H9 (cell line): ENCODE data around the gene CA5A. TPM values are rescaled to one million over a fixed set of nuclear protein-coding genes. Genes with fewer than 3 reads are reported as not detected.
A peak's percentile ranks its signal among the peaks of the same experiment; 100 is the strongest.

Experiments
- DNase-seq: peaks from one replicate; pipeline ENCODE4 v3.0.0-alpha.2; 2017
- H2AFZ ChIP-seq: one replicate; pipeline ENCODE4 v1.6.1; 2013; ENCODE audit warnings: mild to moderate bottlenecking, low read length, control low read depth, moderate library complexity
- H2AK5ac ChIP-seq: 2 replicates; pipeline ENCODE4 v1.6.1; 2013; ENCODE audit warnings: low read length, control low read depth, mixed read lengths; ENCODE audit not compliant: insufficient read length
- H2BK120ac ChIP-seq: one replicate; pipeline ENCODE4 v1.6.1; 2013; ENCODE audit warnings: low read depth, mild to moderate bottlenecking, low read length, control low read depth, inconsistent platforms; ENCODE audit not compliant: poor library complexity, severe bottlenecking
- H2BK12ac ChIP-seq: 2 replicates; pipeline ENCODE4 v1.6.1; 2013; ENCODE audit warnings: low read length, control low read depth, mixed read lengths, low read depth; ENCODE audit not compliant: insufficient read length
- H2BK15ac ChIP-seq: 2 replicates; pipeline ENCODE4 v1.6.1; 2013; ENCODE audit warnings: low read depth, low read length, control low read depth
- H2BK20ac ChIP-seq: one replicate; pipeline ENCODE4 v1.6.1; 2013; ENCODE audit warnings: low read depth, mild to moderate bottlenecking, low read length, control low read depth, inconsistent platforms; ENCODE audit not compliant: poor library complexity, severe bottlenecking
- H2BK5ac ChIP-seq: 2 replicates; pipeline ENCODE4 v1.6.1; 2013; ENCODE audit warnings: low read length, control low read depth, mixed read lengths; ENCODE audit not compliant: insufficient read length
- H3K14ac ChIP-seq: 2 replicates; pipeline ENCODE4 v1.6.1; 2013; ENCODE audit warnings: low read length, control low read depth; ENCODE audit not compliant: insufficient read depth
- H3K18ac ChIP-seq: 2 replicates; pipeline ENCODE4 v1.6.1; 2013; ENCODE audit warnings: low read depth, mild to moderate bottlenecking, mixed read lengths, low read length, control low read depth; ENCODE audit not compliant: insufficient read length
- H3K23ac ChIP-seq: 2 replicates; pipeline ENCODE4 v1.6.1; 2013; ENCODE audit warnings: low read length, control low read depth, mixed read lengths, low read depth; ENCODE audit not compliant: insufficient read length
- H3K23me2 ChIP-seq: 2 replicates; pipeline ENCODE4 v1.6.1; 2013; ENCODE audit warnings: low read depth, mild to moderate bottlenecking, mixed read lengths, low read length, control low read depth; ENCODE audit not compliant: insufficient read length, poor library complexity, severe bottlenecking
- H3K27ac ChIP-seq: 2 replicates; pipeline ENCODE4 v1.5.1; 2013; ENCODE audit warnings: low read length, control low read depth, mixed read lengths, low read depth; ENCODE audit not compliant: insufficient read length
- H3K27me3 ChIP-seq: 2 replicates; pipeline ENCODE4 v1.6.1; 2013; ENCODE audit warnings: low read length, control low read depth, inconsistent platforms; ENCODE audit not compliant: insufficient read depth
- H3K4ac ChIP-seq: 2 replicates; pipeline ENCODE4 v1.6.1; 2013; ENCODE audit warnings: low read depth, mild to moderate bottlenecking, control low read depth, inconsistent platforms, low read length, moderate library complexity
- H3K4me1 ChIP-seq: 2 replicates; pipeline ENCODE4 v1.6.1; 2013; ENCODE audit warnings: low read length, control low read depth, inconsistent platforms; ENCODE audit not compliant: insufficient read depth
- H3K4me2 ChIP-seq: 2 replicates; pipeline ENCODE4 v1.6.1; 2013; ENCODE audit warnings: low read length, control low read depth, mixed read lengths; ENCODE audit not compliant: insufficient read length, insufficient read depth
- H3K56ac ChIP-seq: 2 replicates; pipeline ENCODE4 v1.6.1; 2013; ENCODE audit warnings: low read depth, mild to moderate bottlenecking, mixed read lengths, low read length, control low read depth; ENCODE audit not compliant: insufficient read length
- H3K79me1 ChIP-seq: 2 replicates; pipeline ENCODE4 v1.6.1; 2013; ENCODE audit warnings: low read depth, mild to moderate bottlenecking, moderate library complexity, low read length, control low read depth, inconsistent platforms; ENCODE audit not compliant: insufficient read depth, poor library complexity, severe bottlenecking
- H3K79me2 ChIP-seq: 2 replicates; pipeline ENCODE4 v1.6.1; 2013; ENCODE audit warnings: low read length, control low read depth, inconsistent platforms; ENCODE audit not compliant: insufficient read depth
- H3K9ac ChIP-seq: 2 replicates; pipeline ENCODE4 v1.6.1; 2013; ENCODE audit warnings: low read length, control low read depth, mixed read lengths; ENCODE audit not compliant: insufficient read length; ENCODE audit errors: extremely low read depth
- H3K9me3 ChIP-seq: one replicate; pipeline ENCODE4 v1.6.1; 2013; ENCODE audit warnings: low read depth, low read length, inconsistent platforms; ENCODE audit not compliant: control insufficient read depth
- H3T11ph ChIP-seq: one replicate; pipeline ENCODE4 v1.6.1; 2013; ENCODE audit warnings: mild to moderate bottlenecking, low read length, control low read depth, inconsistent platforms
- H4K20me1 ChIP-seq: one replicate; pipeline ENCODE4 v1.6.1; 2013; ENCODE audit not compliant: control insufficient read depth, insufficient read length, insufficient read depth
- H4K5ac ChIP-seq: 2 replicates; pipeline ENCODE4 v1.6.1; 2013; ENCODE audit warnings: low read depth, mild to moderate bottlenecking, mixed read lengths, low read length, control low read depth; ENCODE audit not compliant: insufficient read length
- H4K8ac ChIP-seq: replicated peaks from 2 replicates; pipeline ENCODE4 v1.6.1; 2013; ENCODE audit warnings: low read length, control low read depth, mixed read lengths, low read depth; ENCODE audit not compliant: insufficient read length
- H4K91ac ChIP-seq: 2 replicates; pipeline ENCODE4 v1.6.1; 2013; ENCODE audit warnings: low read depth, mild to moderate bottlenecking, moderate library complexity, mixed read lengths, low read length, control low read depth; ENCODE audit not compliant: insufficient read length
- H3K27ac Mint-ChIP-seq, 3 experiments: 2 replicates in 2 of 3; 3 replicates in 1 of 3; pipeline ENCODE4 v1.8.0; 2020 to 2021; ENCODE audit warnings: mixed read lengths in 3 of 3, mild to moderate bottlenecking in 1 of 3, moderate library complexity in 1 of 3
- H3K27me3 Mint-ChIP-seq: 2 replicates; pipeline ENCODE4 v1.8.0; 2021; ENCODE audit warnings: low read depth, mild to moderate bottlenecking, moderate library complexity, mixed read lengths
- H3K36me3 Mint-ChIP-seq, 3 experiments: 2 replicates in 2 of 3; 3 replicates in 1 of 3; pipeline ENCODE4 v1.8.0; 2020 to 2021; ENCODE audit warnings: low read depth in 3 of 3, mixed read lengths in 3 of 3; ENCODE audit not compliant: insufficient read depth in 1 of 3
- H3K4me1 Mint-ChIP-seq, 2 experiments: 2 replicates each; pipeline ENCODE4 v1.8.0; 2020; ENCODE audit warnings: mixed read lengths in 2 of 2
- H3K4me3 Mint-ChIP-seq, 2 experiments: 2 replicates in 1 of 2; 3 replicates in 1 of 2; pipeline ENCODE4 v1.8.0; 2020 to 2021; ENCODE audit warnings: mild to moderate bottlenecking in 2 of 2, mixed read lengths in 2 of 2, moderate library complexity in 1 of 2
- H3K9me3 Mint-ChIP-seq, 2 experiments: 2 replicates in 1 of 2; 3 replicates in 1 of 2; pipeline ENCODE4 v1.8.0; 2020; ENCODE audit warnings: mild to moderate bottlenecking in 2 of 2, mixed read lengths in 2 of 2, moderate library complexity in 1 of 2
- WGBS: extraction: QIAGEN DNeasy Blood & Tissue Kit; methylation state at CpG from one replicate; pipeline ENCODE4 v1.1.7; 2013; ENCODE audit warnings: missing lambda C conversion rate, low lambda C conversion rate, mixed read lengths; ENCODE audit not compliant: insufficient read length; ENCODE audit errors: extremely low coverage; 5-methylcytosine and 5-hydroxymethylcytosine counted together
- total RNA-seq: library from RNA; stranded (reverse); gene quantifications from 2 replicates; pipeline ENCODE4 v1.2.1, GENCODE V29; 2021
- TF ChIP-seq, protein P1 (sequence below): fragments of 200-600 bp; sonication (generic); conservative IDR thresholded peaks from 3 replicates; pipeline ENCODE4 v1.8.0; 2021; ENCODE audit warnings: antibody characterized with exemption, mild to moderate bottlenecking

Gene CA5A
- total RNA-seq, 1 experiment from 2014 or later: not detected

DNA sequence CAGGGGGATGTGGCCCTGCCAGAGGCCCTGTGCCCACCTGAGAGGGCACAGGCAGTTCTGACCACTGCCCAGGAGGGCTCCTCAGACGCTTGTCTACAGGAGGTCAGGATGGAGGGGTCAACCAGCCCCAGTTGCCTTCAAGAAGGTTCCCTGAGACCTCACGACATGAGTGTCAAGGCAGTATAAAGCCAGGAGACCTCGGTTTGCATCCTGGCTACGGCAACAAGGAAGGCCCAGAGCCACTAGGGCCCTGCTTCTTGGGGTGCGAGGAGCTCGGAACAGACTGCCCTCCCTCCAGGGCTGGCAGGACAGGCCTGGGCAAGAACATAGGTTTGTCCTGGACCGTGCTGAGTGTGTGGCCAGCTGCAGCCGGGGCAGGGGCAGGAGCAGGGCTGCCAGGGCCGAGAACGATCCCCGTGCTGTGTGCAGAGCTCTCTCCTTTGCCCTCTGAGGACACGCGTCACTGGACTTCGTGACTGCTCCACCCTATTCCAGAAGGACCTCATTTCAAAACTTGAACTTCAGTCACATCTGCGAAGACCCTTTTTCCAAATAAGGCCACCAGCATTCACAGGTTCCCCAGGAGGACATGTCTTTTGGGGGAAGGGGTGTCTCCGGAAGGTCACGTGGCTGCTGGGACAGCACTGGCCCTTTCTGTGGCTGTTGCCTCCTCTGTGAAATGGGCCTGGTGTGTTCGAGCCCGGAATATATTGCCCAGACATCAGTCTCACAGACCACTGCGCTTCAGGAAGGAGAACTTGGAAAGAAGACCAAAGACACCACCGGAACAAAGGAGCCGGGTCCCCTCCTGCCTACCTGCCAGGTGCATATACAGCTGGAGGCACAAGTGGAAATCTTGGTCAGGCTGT is 94.8 kb downstream of the CA5A start:
- no peak overlapping the region for H4K91ac ChIP-seq

More for the DNA sequence above, 94.8 kb downstream of the CA5A start:
- Mint-ChIP-seq H3K36me3 (peaks cover 10 to 68% (median 38%) of the 10 kb centered on the region in 3 experiments; a peak in 6 of 7 replicates), H3K4me3 (no peak overlapping the region), H3K27ac (peak overlapping the region in 1 of 3 experiments; percentile 85; a peak in 1 of 7 replicates), H3K9me3 (no peaks in the 10 kb centered on the region), H3K4me1 (peaks cover 10 to 18% of the 10 kb centered on the region in 2 experiments), H3K27me3 (no peaks in the 10 kb centered on the region)
- WGBS: no CpG with 5 or more reads among the region's 22 CpGs
- Histone ChIP-seq H3K79me1 (peaks cover 4% of the 10 kb centered on the region), H4K8ac (no peak overlapping the region), H3K18ac (no peak overlapping the region), H4K20me1 (no peaks in the 10 kb centered on the region), H2BK12ac (no peak overlapping the region), H3T11ph (no peak overlapping the region), H3K4me1 (no peaks in the 10 kb centered on the region), H3K23ac (no peak overlapping the region), H3K4me2 (no peak overlapping the region), H3K79me2 (no peaks in the 10 kb centered on the region; the same call in 1 of the 2 replicates), H3K56ac (no peak overlapping the region), H3K9ac (no peak overlapping the region), H3K27me3 (no peaks in the 10 kb centered on the region), H2AFZ (no peak overlapping the region), H2BK15ac (no peak overlapping the region), H3K4ac (no peak overlapping the region), H4K5ac (no peak overlapping the region), H2BK20ac (no peak overlapping the region), H3K23me2 (no peaks in the 10 kb centered on the region), H3K9me3 (no peaks in the 10 kb centered on the region), H2BK5ac (no peak overlapping the region), H3K27ac (no peak overlapping the region), H2BK120ac (no peak overlapping the region), H2AK5ac (no peak overlapping the region), H3K14ac (no peak overlapping the region)
- DNase-seq: no peak
- TF ChIP-seq, protein P1, sequence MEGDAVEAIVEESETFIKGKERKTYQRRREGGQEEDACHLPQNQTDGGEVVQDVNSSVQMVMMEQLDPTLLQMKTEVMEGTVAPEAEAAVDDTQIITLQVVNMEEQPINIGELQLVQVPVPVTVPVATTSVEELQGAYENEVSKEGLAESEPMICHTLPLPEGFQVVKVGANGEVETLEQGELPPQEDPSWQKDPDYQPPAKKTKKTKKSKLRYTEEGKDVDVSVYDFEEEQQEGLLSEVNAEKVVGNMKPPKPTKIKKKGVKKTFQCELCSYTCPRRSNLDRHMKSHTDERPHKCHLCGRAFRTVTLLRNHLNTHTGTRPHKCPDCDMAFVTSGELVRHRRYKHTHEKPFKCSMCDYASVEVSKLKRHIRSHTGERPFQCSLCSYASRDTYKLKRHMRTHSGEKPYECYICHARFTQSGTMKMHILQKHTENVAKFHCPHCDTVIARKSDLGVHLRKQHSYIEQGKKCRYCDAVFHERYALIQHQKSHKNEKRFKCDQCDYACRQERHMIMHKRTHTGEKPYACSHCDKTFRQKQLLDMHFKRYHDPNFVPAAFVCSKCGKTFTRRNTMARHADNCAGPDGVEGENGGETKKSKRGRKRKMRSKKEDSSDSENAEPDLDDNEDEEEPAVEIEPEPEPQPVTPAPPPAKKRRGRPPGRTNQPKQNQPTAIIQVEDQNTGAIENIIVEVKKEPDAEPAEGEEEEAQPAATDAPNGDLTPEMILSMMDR: no peak
